NB4 (cell line): ENCODE results near the gene IRAG1.

Experiments used
- DNase-seq: peaks from one replicate; pipeline ENCODE4 v3.0.0; 2010; ENCODE audit warnings: low read depth
- H3K4me3 ChIP-seq: one replicate; pipeline ENCODE4 v1.5.1; 2011; ENCODE audit warnings: mild to moderate bottlenecking, low read depth, low read length, moderate library complexity
- CTCF ChIP-seq: IDR thresholded peaks from one replicate; pipeline ENCODE4 v1.5.1; 2012; ENCODE audit warnings: low read depth, low read length
- MAX ChIP-seq: IDR thresholded peaks from 2 replicates; pipeline ENCODE4 v1.6.1; 2011; ENCODE audit warnings: low read depth, low read length
- MYC ChIP-seq: IDR thresholded peaks from 2 replicates; pipeline ENCODE4 v1.6.1; 2011; ENCODE audit warnings: low read depth, low read length
- POLR2A ChIP-seq: IDR thresholded peaks from 2 replicates; pipeline ENCODE4 v1.6.1; 2011; ENCODE audit warnings: mild to moderate bottlenecking; ENCODE audit not compliant: insufficient read length; ENCODE audit errors: extremely low read depth

IRAG1 gene

GRCh38 chr11:10646005-10646404, 47.5 kb downstream of the IRAG1 start:
- no peak for TF ChIP-seq MAX
- no peak for TF ChIP-seq POLR2A
- no peak for TF ChIP-seq CTCF
- no peak for TF ChIP-seq MYC
- no peak overlapping the region for H3K4me3 ChIP-seq
- no peak for DNase-seq

GRCh38 chr11:10645212-10645795, 48.3 kb downstream of the IRAG1 start:
- DNase-seq: no peak
- H3K4me3 ChIP-seq: no peak overlapping the region
- TF ChIP-seq MAX: no peak
